ENCODE data around the gene TIMM13. TPM values are rescaled to one million over a fixed set of nuclear protein-coding genes. Genes with fewer than 3 reads are reported as not detected.
A peak's percentile ranks its signal among the peaks of the same experiment; 100 is the strongest.

TIMM13 gene
- total and polyA plus RNA-seq, 10 of the 15 experiments (the other 5 are each of a cell fraction or from before 2014, with no cell fraction given): 9.9 to 205 (median 63.6) TPM

DNA sequence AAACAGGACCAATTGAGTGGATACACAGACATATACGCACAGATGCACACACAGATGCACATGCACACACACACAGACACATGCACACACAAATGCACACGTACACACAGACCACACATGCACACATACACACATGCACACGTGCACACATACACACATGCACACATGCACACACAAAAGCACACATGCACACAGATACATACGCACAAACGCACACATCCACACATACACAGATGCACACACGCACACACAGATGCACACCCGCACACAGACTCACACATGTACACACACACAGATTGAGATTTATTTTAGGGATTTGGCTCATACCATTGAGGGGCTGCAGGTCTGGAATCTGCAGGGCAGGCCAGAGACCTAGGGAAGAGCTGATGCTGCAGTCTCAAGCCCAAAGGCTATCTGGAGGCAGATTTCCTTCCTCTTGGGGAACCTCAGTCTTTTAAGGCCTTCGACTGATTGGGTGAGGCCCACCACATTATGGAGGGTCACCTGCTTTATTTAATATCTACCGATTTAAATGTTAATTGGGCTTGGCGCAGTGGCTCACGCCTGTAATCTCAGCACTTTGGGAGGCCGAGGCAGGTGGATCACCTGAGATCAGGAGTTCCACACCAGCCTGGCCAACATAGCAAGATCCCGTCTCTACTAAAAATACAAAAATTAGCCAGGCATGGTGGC lies 44.7 kb downstream of the TIMM13 start:
- ChIA-PET SMC1A (ENCODE audit: uncharacterized antibody, unreplicated experiment) (interaction anchor here (0.8 to 2.3 kb wide), 3 partner anchors 11 to 64 kb away, joined by 3 to 12 read pairs (median 8); partner anchors contain the start of genes LSM7 and SPPL2B), CTCF (interaction anchor here (1.5 kb wide), 1 partner anchor 66 kb away, joined by 3 read pairs; no protein-coding TSS in a partner anchor), RAD21 (ENCODE audit: unreplicated experiment) (no interaction called here), POLR2A (interaction anchor here (0.6 kb wide), 1 partner anchor 17 kb away, joined by 3 read pairs; no protein-coding TSS in a partner anchor)
- Histone ChIP-seq H2AFZ (ENCODE audit: control insufficient read depth, low read depth, low read length) (no peak overlapping the region), H3K79me2 (ENCODE audit: control insufficient read depth, insufficient read depth, low read length) (no peaks in the 10 kb centered on the region), H3K4me3 (no peak overlapping the region), H3K4me1 (ENCODE audit: control insufficient read depth, insufficient read depth, low read length) (peaks cover 4% of the 10 kb centered on the region; the same call in 1 of the 2 replicates), H3K27me3 (replicated peaks in 1 of 2; ENCODE audit: control insufficient read depth in 2 of 2, insufficient read depth in 2 of 2, low read length in 1 of 2) (no peaks in the 10 kb centered on the region; a peak in 1 of 4 replicates), H3K36me3 (ENCODE audit: control insufficient read depth in 2 of 2, insufficient read depth in 2 of 2, low read length in 1 of 2) (no peaks in the 10 kb centered on the region), H3K9ac (ENCODE audit: control insufficient read depth, insufficient read depth, low read length) (no peak overlapping the region), H4K20me1 (ENCODE audit: control insufficient read depth, insufficient read depth) (no peaks in the 10 kb centered on the region), H3K27ac (ENCODE audit: control insufficient read depth, insufficient read depth) (no peak overlapping the region), H3K4me2 (ENCODE audit: control insufficient read depth, insufficient read depth) (no peak overlapping the region), H3K9me3 (replicated peaks; ENCODE audit: control insufficient read depth, insufficient read depth, low read length) (peaks cover 4% of the 10 kb centered on the region; the same call in 2 of the 3 replicates)
- TF ChIP-seq TBL1XR1 (IDR thresholded peaks at IDR 0.05; ENCODE audit: low read depth, low read length): no peak
- TF ChIP-seq, protein P1, sequence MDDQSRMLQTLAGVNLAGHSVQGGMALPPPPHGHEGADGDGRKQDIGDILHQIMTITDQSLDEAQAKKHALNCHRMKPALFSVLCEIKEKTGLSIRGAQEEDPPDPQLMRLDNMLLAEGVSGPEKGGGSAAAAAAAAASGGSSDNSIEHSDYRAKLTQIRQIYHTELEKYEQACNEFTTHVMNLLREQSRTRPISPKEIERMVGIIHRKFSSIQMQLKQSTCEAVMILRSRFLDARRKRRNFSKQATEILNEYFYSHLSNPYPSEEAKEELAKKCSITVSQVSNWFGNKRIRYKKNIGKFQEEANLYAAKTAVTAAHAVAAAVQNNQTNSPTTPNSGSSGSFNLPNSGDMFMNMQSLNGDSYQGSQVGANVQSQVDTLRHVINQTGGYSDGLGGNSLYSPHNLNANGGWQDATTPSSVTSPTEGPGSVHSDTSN (IDR thresholded peaks at IDR 0.05; ENCODE audit: insufficient replicate concordance, low read depth, low read length): peak; percentile 43
- TF ChIP-seq TCF7 (IDR thresholded peaks at IDR 0.05; ENCODE audit: borderline replicate concordance): no peak
- TF ChIP-seq NFIC (IDR thresholded peaks at IDR 0.05; ENCODE audit: low read depth, low read length): no peak
- no peak for TF ChIP-seq NFXL1 (IDR thresholded peaks at IDR 0.05; ENCODE audit: borderline replicate concordance)
- TF ChIP-seq, protein P2, sequence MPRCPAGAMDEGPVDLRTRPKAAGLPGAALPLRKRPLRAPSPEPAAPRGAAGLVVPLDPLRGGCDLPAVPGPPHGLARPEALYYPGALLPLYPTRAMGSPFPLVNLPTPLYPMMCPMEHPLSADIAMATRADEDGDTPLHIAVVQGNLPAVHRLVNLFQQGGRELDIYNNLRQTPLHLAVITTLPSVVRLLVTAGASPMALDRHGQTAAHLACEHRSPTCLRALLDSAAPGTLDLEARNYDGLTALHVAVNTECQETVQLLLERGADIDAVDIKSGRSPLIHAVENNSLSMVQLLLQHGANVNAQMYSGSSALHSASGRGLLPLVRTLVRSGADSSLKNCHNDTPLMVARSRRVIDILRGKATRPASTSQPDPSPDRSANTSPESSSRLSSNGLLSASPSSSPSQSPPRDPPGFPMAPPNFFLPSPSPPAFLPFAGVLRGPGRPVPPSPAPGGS (IDR thresholded peaks at IDR 0.05; ENCODE audit: borderline replicate concordance, insufficient read depth, low read depth, low read length, poor library complexity, severe bottlenecking): peak; percentile 57
- no peak for TF ChIP-seq ZNF274 (IDR thresholded peaks at IDR 0.05; ENCODE audit: insufficient read depth, insufficient read length)
- TF ChIP-seq HDGF (IDR thresholded peaks at IDR 0.05): no peak
- TF ChIP-seq, protein P3, sequence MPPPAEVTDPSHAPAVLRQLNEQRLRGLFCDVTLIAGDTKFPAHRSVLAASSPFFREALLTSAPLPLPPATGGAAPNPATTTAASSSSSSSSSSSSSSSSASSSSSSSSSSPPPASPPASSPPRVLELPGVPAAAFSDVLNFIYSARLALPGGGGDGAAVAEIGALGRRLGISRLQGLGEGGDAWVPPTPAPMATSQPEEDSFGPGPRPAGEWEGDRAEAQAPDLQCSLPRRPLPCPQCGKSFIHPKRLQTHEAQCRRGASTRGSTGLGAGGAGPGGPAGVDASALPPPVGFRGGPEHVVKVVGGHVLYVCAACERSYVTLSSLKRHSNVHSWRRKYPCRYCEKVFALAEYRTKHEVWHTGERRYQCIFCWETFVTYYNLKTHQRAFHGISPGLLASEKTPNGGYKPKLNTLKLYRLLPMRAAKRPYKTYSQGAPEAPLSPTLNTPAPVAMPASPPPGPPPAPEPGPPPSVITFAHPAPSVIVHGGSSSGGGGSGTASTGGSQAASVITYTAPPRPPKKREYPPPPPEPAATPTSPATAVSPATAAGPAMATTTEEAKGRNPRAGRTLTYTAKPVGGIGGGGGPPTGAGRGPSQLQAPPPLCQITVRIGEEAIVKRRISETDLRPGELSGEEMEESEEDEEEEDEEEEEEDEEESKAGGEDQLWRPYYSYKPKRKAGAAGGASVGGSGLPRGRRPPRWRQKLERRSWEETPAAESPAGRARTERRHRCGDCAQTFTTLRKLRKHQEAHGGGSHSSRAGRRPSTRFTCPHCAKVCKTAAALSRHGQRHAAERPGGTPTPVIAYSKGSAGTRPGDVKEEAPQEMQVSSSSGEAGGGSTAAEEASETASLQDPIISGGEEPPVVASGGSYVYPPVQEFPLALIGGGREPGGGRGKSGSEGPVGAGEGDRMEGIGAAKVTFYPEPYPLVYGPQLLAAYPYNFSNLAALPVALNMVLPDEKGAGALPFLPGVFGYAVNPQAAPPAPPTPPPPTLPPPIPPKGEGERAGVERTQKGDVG (CRISPR knock-in tag; IDR thresholded peaks at IDR 0.05): no peak
- no peak for TF ChIP-seq YY1 (IDR thresholded peaks at IDR 0.05; ENCODE audit: low read depth, low read length)
- no peak for DNase-seq (ENCODE audit: low read depth, low spot score)
- in situ Hi-C loops (cut with MboI): no loop called here
- ATAC-seq: no peak
- intact Hi-C loops (cut with micrococcal nuclease; ENCODE audit: unreplicated experiment): no loop called here
- no peak for FAIRE-seq
- no TSS peak for BruUV-seq (replicated peaks)
- WGBS (ENCODE audit: insufficient coverage, insufficient replicate concordance, low lambda C conversion rate, missing lambda C conversion rate): 82% methylated on average over 13 of the region's 13 CpGs
